Testis (tissue), 3 donors: ENCODE measurements around the gene RAPGEF6. TPM values are rescaled to one million over a fixed set of nuclear protein-coding genes. Genes with fewer than 3 reads are reported as not detected.
"Not testable (repeated sequence)": the region's sequence is repeated elsewhere in the genome, so short reads cannot be mapped to it uniquely, and the experiment has no call there.

Source experiments
- DNase-seq: peaks from one replicate; pipeline ENCODE4 v3.0.0-alpha.2; 2019
- H3K27ac ChIP-seq, 2 donors: fragments of 200-600 bp; sonication (generic); one replicate each; pipeline ENCODE4 v1.5.1; 2019
- H3K27me3 ChIP-seq: fragments of 200-600 bp; sonication (generic); one replicate; pipeline ENCODE4 v1.5.1; 2019
- H3K36me3 ChIP-seq: fragments of 200-600 bp; sonication (generic); one replicate; pipeline ENCODE4 v1.5.1; 2017; ENCODE audit warnings: low read depth; ENCODE audit errors: missing control alignments
- H3K4me1 ChIP-seq: fragments of 200-600 bp; sonication (generic); one replicate; pipeline ENCODE4 v1.5.1; 2019
- H3K4me3 ChIP-seq, 2 donors: fragments of 200-600 bp; sonication (generic); one replicate each; pipeline ENCODE4 v1.5.1; 2017 to 2019
- H3K9me3 ChIP-seq: fragments of 200-600 bp; sonication (generic); one replicate; pipeline ENCODE4 v1.5.1; 2017
- CTCF ChIP-seq, 3 experiments: fragments of 450-650 bp in 2 of 3; fragments of 200-600 bp in 1 of 3; sonication (generic) in 1 of 3; IDR thresholded peaks; one replicate each; pipeline ENCODE4 v1.5.1; 2016 to 2019; ENCODE audit warnings: antibody characterized with exemption in 3 of 3, mild to moderate bottlenecking in 2 of 3, moderate library complexity in 1 of 3
- POLR2A ChIP-seq: fragments of 450-650 bp; IDR thresholded peaks from one replicate; pipeline ENCODE4 v1.6.1; 2017; ENCODE audit warnings: antibody characterized with exemption, mild to moderate bottlenecking, moderate library complexity
- WGBS, 2 donors: methylation state at CpG; one replicate each; pipeline ENCODE4 v1.1.5; 2018; 5-methylcytosine and 5-hydroxymethylcytosine counted together
- intact Hi-C: fragments of 100-400 bp; cut with DNase I; formaldehyde crosslinking; loops from one replicate; pipeline ENCODE4 v1.15.1; 2023; ENCODE audit warnings: low total_unique reads
- polyA plus RNA-seq: library from polyadenylated mRNA; stranded (reverse); fragments of 350-450 nt; fragmentation: Illumina TruSeq; extraction: RNeasy Lipid Tissue Mini Kit (QIAGEN cat#74804); gene quantifications from one replicate; pipeline ENCODE4 v1.2.3, GENCODE V29; 2014; ENCODE audit warnings: low read depth, low replicate concordance; ENCODE audit not compliant: insufficient read depth
- total RNA-seq, 2 donors: library from RNA; depleted of rRNA; stranded (reverse); fragments of >200 nt; gene quantifications; one replicate each; pipeline ENCODE4 v1.2.3, GENCODE V29; 2016

The RAPGEF6 gene
- total and polyA plus RNA-seq, 3 donors from 2014 or later = 27.6 to 59.0 (median 40.1) TPM

GRCh38 chr5:131682175-131682574 is 47.1 kb upstream of the RAPGEF6 start:
- no peaks in the 10 kb centered on the region for H3K36me3 ChIP-seq
- 93% methylated on average over 5 of the region's 5 CpGs for WGBS, 2 donors
- H3K4me3 ChIP-seq = no peak overlapping the region
- H3K4me1 ChIP-seq = no peaks in the 10 kb centered on the region
- H3K27ac ChIP-seq = no peak overlapping the region
- no peak for TF ChIP-seq POLR2A
- TF ChIP-seq CTCF (IDR thresholded peaks at IDR 0.05) = no peak
- no peaks in the 10 kb centered on the region for H3K9me3 ChIP-seq
- no peak for DNase-seq
- H3K27me3 ChIP-seq = no peaks in the 10 kb centered on the region
- intact Hi-C loops = no loop called here

GRCh38 chr5:131679911-131680310 is 44.9 kb upstream of the RAPGEF6 start:
- Histone ChIP-seq H3K4me1 (no peaks in the 10 kb centered on the region), H3K9me3 (no peaks in the 10 kb centered on the region), H3K27ac (no peak overlapping the region), H3K4me3 (no peak overlapping the region), H3K36me3 (no peaks in the 10 kb centered on the region), H3K27me3 (no peaks in the 10 kb centered on the region)
- intact Hi-C loops = no loop called here
- 78 to 79% methylated on average over 1 of the region's 1 CpG for WGBS, 2 donors
- TF ChIP-seq POLR2A (no peak), CTCF (IDR thresholded peaks at IDR 0.05) (no peak)
- DNase-seq = no peak

- H3K9me3 ChIP-seq, H3K27me3 ChIP-seq, H3K36me3 ChIP-seq, DNase-seq, H3K27ac ChIP-seq, H3K4me1 ChIP-seq, intact Hi-C loops, H3K4me3 ChIP-seq: not testable (repeated sequence)
- 96 to 98% methylated on average over 10 of the region's 10 CpGs for WGBS, 2 donors
Observed at GRCh38 chr5:131678273-131678672, 43.2 kb upstream of the RAPGEF6 start.

GRCh38 chr5:131677115-131677514 is 42.1 kb upstream of the RAPGEF6 start:
- H3K9me3 ChIP-seq = no peaks in the 10 kb centered on the region
- peaks cover 10% of the 10 kb centered on the region for H3K4me1 ChIP-seq
- 83 to 89% methylated on average over 3 of the region's 3 CpGs for WGBS, 2 donors
- H3K27me3 ChIP-seq = no peaks in the 10 kb centered on the region
- no peaks in the 10 kb centered on the region for H3K36me3 ChIP-seq
- no peak for DNase-seq
- intact Hi-C loops = no loop called here
- TF ChIP-seq CTCF (IDR thresholded peaks at IDR 0.05) (no peak), POLR2A (no peak)
- H3K4me3 ChIP-seq = no peak overlapping the region
- no peak overlapping the region for H3K27ac ChIP-seq

GRCh38 chr5:131672776-131673175 is 37.7 kb upstream of the RAPGEF6 start:
- DNase-seq = no peak
- H3K4me1 ChIP-seq = peaks cover 21% of the 10 kb centered on the region
- TF ChIP-seq CTCF (IDR thresholded peaks at IDR 0.05) (no peak), POLR2A (no peak)
- no peaks in the 10 kb centered on the region for H3K9me3 ChIP-seq
- no peaks in the 10 kb centered on the region for H3K27me3 ChIP-seq
- 58 to 73% methylated on average over 6 of the region's 6 CpGs for WGBS, 2 donors
- no peak overlapping the region for H3K4me3 ChIP-seq
- peak overlapping the region; percentile 56 to 76 for H3K27ac ChIP-seq
- no peaks in the 10 kb centered on the region for H3K36me3 ChIP-seq
- intact Hi-C loops = no loop called here
